Hepatocyte (in vitro differentiated cells): ENCODE data around the gene EXPH5. TPM values are rescaled to one million over a fixed set of nuclear protein-coding genes. Genes with fewer than 3 reads are reported as not detected.

Experiments
- DNase-seq: peaks from one replicate; pipeline ENCODE4 v3.0.0-alpha.2; 2016; ENCODE audit warnings: low spot score
- H2AFZ ChIP-seq: fragments of 200-600 bp; sonication (generic); 2 replicates; pipeline ENCODE4 v1.6.0; 2016; ENCODE audit warnings: antibody characterized with exemption, mild to moderate bottlenecking
- H3K27ac ChIP-seq: fragments of 200-600 bp; sonication (generic); 2 replicates; pipeline ENCODE4 v1.5.1; 2016; ENCODE audit warnings: mild to moderate bottlenecking
- H3K27me3 ChIP-seq: fragments of 200-600 bp; sonication (generic); 2 replicates; pipeline ENCODE4 v1.6.1; 2016
- H3K36me3 ChIP-seq: fragments of 200-600 bp; sonication (generic); replicated peaks from 2 replicates; pipeline ENCODE4 v1.5.1; 2016; ENCODE audit warnings: low read depth; ENCODE audit not compliant: insufficient read depth
- H3K4me1 ChIP-seq: fragments of 200-600 bp; sonication (generic); 2 replicates; pipeline ENCODE4 v1.5.1; 2016; ENCODE audit warnings: mild to moderate bottlenecking, moderate library complexity; ENCODE audit not compliant: insufficient read depth
- H3K4me2 ChIP-seq: fragments of 200-600 bp; sonication (generic); 2 replicates; pipeline ENCODE4 v1.6.0; 2016
- H3K4me3 ChIP-seq: fragments of 200-600 bp; sonication (generic); 2 replicates; pipeline ENCODE4 v1.5.1; 2016; ENCODE audit warnings: mild to moderate bottlenecking
- H3K79me2 ChIP-seq: fragments of 200-600 bp; sonication (generic); 2 replicates; pipeline ENCODE4 v1.6.0; 2017; ENCODE audit warnings: mild to moderate bottlenecking
- H3K9me2 ChIP-seq: fragments of 200-600 bp; sonication (generic); replicated peaks from 2 replicates; pipeline ENCODE4 v1.6.0; 2017; ENCODE audit warnings: mild to moderate bottlenecking; ENCODE audit not compliant: insufficient read depth
- H3K9me3 ChIP-seq: fragments of 200-600 bp; sonication (generic); 2 replicates; pipeline ENCODE4 v1.5.1; 2016; ENCODE audit warnings: low read depth, mild to moderate bottlenecking
- H4K20me1 ChIP-seq: fragments of 200-600 bp; sonication (generic); 2 replicates; pipeline ENCODE4 v1.6.0; 2016; ENCODE audit warnings: mild to moderate bottlenecking; ENCODE audit not compliant: insufficient read depth, poor library complexity, severe bottlenecking
- CTCF ChIP-seq: fragments of 200-600 bp; sonication (generic); IDR thresholded peaks from 2 replicates; pipeline ENCODE4 v1.5.1; 2016; ENCODE audit warnings: antibody characterized with exemption, mild to moderate bottlenecking; ENCODE audit not compliant: poor library complexity
- EZH2 ChIP-seq: fragments of 200-600 bp; sonication (generic); IDR thresholded peaks from 2 replicates; pipeline ENCODE4 v1.6.1; 2016; ENCODE audit warnings: antibody characterized with exemption, mild to moderate bottlenecking, borderline replicate concordance
- EZH2phosphoT487 ChIP-seq: fragments of 200-600 bp; sonication (generic); IDR thresholded peaks from one replicate; pipeline ENCODE4 v1.6.1; 2018; ENCODE audit warnings: antibody characterized with exemption, mild to moderate bottlenecking, low read depth, moderate library complexity; ENCODE audit not compliant: unreplicated experiment, severe bottlenecking
- WGBS: methylation state at CpG from one replicate; pipeline ENCODE4 v1.1.6; 2016; ENCODE audit warnings: low lambda C conversion rate; ENCODE audit errors: missing lambda C conversion rate; 5-methylcytosine and 5-hydroxymethylcytosine counted together
- polyA plus RNA-seq: library from polyadenylated mRNA; unstranded; fragments of >200 nt; fragmentation: Nextera tagmentation; extraction: Ambion mirVana; gene quantifications from 2 replicates; pipeline ENCODE4 v1.2.1, GENCODE V29; 2016
- total RNA-seq: library from RNA; depleted of rRNA; stranded (reverse); fragments of >200 nt; gene quantifications from 2 replicates; pipeline ENCODE4 v1.2.3, GENCODE V29; 2014

The EXPH5 gene
- total and polyA plus RNA-seq, 2 experiments from 2014 or later, result 1.8 to 4.5 TPM

- no peak for DNase-seq
These were observed 27.6 kb upstream of the EXPH5 start for GRCh38 chr11:108620958-108621772.

GRCh38 chr11:108618529-108618928 is 25.0 kb upstream of the EXPH5 start:
- Histone ChIP-seq H3K4me1 (no peaks in the 10 kb centered on the region), H3K27ac (no peak overlapping the region), H3K9me2 (no peaks in the 10 kb centered on the region), H3K4me3 (no peak overlapping the region), H3K9me3 (no peaks in the 10 kb centered on the region), H4K20me1 (no peaks in the 10 kb centered on the region), H3K27me3 (peaks cover 11% of the 10 kb centered on the region), H3K79me2 (no peaks in the 10 kb centered on the region), H3K36me3 (no peaks in the 10 kb centered on the region), H2AFZ (no peak overlapping the region), H3K4me2 (no peak overlapping the region)
- no peak for DNase-seq
- TF ChIP-seq EZH2phosphoT487 (no peak), EZH2 (no peak), CTCF (no peak)
- WGBS, result 76% methylated on average over 1 of the region's 1 CpG

More at GRCh38 chr11:108620958-108621772, 27.6 kb upstream of the EXPH5 start:
- Histone ChIP-seq H4K20me1 (no peaks in the 10 kb centered on the region), H3K9me3 (no peaks in the 10 kb centered on the region), H3K27ac (no peak overlapping the region), H3K4me3 (no peak overlapping the region), H2AFZ (no peak overlapping the region), H3K4me1 (no peaks in the 10 kb centered on the region), H3K79me2 (no peaks in the 10 kb centered on the region), H3K9me2 (no peaks in the 10 kb centered on the region), H3K4me2 (no peak overlapping the region), H3K36me3 (no peaks in the 10 kb centered on the region), H3K27me3 (peaks cover 25% of the 10 kb centered on the region)
- no peak for TF ChIP-seq EZH2
- TF ChIP-seq EZH2phosphoT487, result peak; percentile 97
- WGBS, result 80% methylated on average over 2 of the region's 2 CpGs

- Histone ChIP-seq H3K4me3 (no peak overlapping the region), H3K9me2 (no peaks in the 10 kb centered on the region), H3K27me3 (peaks cover 11% of the 10 kb centered on the region), H3K27ac (no peak overlapping the region), H3K9me3 (no peaks in the 10 kb centered on the region), H3K79me2 (no peaks in the 10 kb centered on the region), H3K4me2 (no peak overlapping the region), H2AFZ (no peak overlapping the region), H4K20me1 (no peaks in the 10 kb centered on the region), H3K4me1 (no peaks in the 10 kb centered on the region), H3K36me3 (no peaks in the 10 kb centered on the region)
- 75% methylated on average over 4 of the region's 4 CpGs for WGBS
- TF ChIP-seq EZH2phosphoT487, result no peak
- no peak for TF ChIP-seq EZH2
- no peak for TF ChIP-seq CTCF
- no peak for DNase-seq
These were observed 23.5 kb upstream of the EXPH5 start for GRCh38 chr11:108617055-108617454.

GRCh38 chr11:108616549-108616948 is 23.0 kb upstream of the EXPH5 start:
- Histone ChIP-seq H3K4me2 (no peak overlapping the region), H3K9me3 (no peaks in the 10 kb centered on the region)

More at GRCh38 chr11:108616549-108616948, 23.0 kb upstream of the EXPH5 start:
- Histone ChIP-seq H3K27ac (no peak overlapping the region), H3K9me2 (no peaks in the 10 kb centered on the region), H2AFZ (no peak overlapping the region), H3K79me2 (no peaks in the 10 kb centered on the region), H4K20me1 (no peaks in the 10 kb centered on the region), H3K4me1 (no peaks in the 10 kb centered on the region), H3K36me3 (no peaks in the 10 kb centered on the region), H3K27me3 (peaks cover 11% of the 10 kb centered on the region), H3K4me3 (no peak overlapping the region)
- peak; percentile 16 for DNase-seq
- WGBS, result 72% methylated on average over 3 of the region's 3 CpGs
- TF ChIP-seq EZH2phosphoT487 (no peak), CTCF (no peak), EZH2 (no peak)
